ENCODE measurements around the gene DNAH14.

DNAH14 gene

GRCh38 chr1:225260319-225260718 lies 330.8 kb downstream of the DNAH14 start:
- H3K27me3 ChIP-seq (ENCODE audit: insufficient read depth, low read depth): no peaks in the 10 kb centered on the region
- no peaks in the 10 kb centered on the region for H3K36me3 ChIP-seq (ENCODE audit: insufficient read depth)
- no peak overlapping the region for H3K9ac ChIP-seq
- no peak overlapping the region for H3K27ac ChIP-seq
- no peak overlapping the region for H2AFZ ChIP-seq (ENCODE audit: low read depth)
- no peaks in the 10 kb centered on the region for H3K79me2 ChIP-seq (ENCODE audit: insufficient read depth, low read depth)
- no peak for TF ChIP-seq CTCF (conservative IDR thresholded peaks at IDR 0.05; ENCODE audit: low read depth, low read length)
- H4K20me1 ChIP-seq (ENCODE audit: insufficient read depth): no peaks in the 10 kb centered on the region
- peaks cover 5% of the 10 kb centered on the region for H3K4me1 ChIP-seq (ENCODE audit: low read depth, poor library complexity, severe bottlenecking)
- no peak overlapping the region for H3K4me3 ChIP-seq (IDR thresholded peaks at IDR 0.05; ENCODE audit: insufficient read depth, low read depth, low read length)
- no peak overlapping the region for H3K4me2 ChIP-seq

GRCh38 chr1:225277445-225277844 lies 348.0 kb downstream of the DNAH14 start:
- no peaks in the 10 kb centered on the region for H3K27me3 ChIP-seq (ENCODE audit: insufficient read depth, low read depth)
- H4K20me1 ChIP-seq (ENCODE audit: insufficient read depth): no peaks in the 10 kb centered on the region
- TF ChIP-seq CTCF (conservative IDR thresholded peaks at IDR 0.05; ENCODE audit: low read depth, low read length): no peak
- no peaks in the 10 kb centered on the region for H3K36me3 ChIP-seq (ENCODE audit: insufficient read depth)
- H3K4me3 ChIP-seq (IDR thresholded peaks at IDR 0.05; ENCODE audit: insufficient read depth, low read depth, low read length): no peak overlapping the region
- no peaks in the 10 kb centered on the region for H3K4me1 ChIP-seq (ENCODE audit: low read depth, poor library complexity, severe bottlenecking)
- H2AFZ ChIP-seq (ENCODE audit: low read depth): no peak overlapping the region
- H3K27ac ChIP-seq: no peak overlapping the region
- H3K9ac ChIP-seq: no peak overlapping the region
- no peaks in the 10 kb centered on the region for H3K79me2 ChIP-seq (ENCODE audit: insufficient read depth, low read depth)
- no peak overlapping the region for H3K4me2 ChIP-seq

- Histone ChIP-seq H3K79me2 (ENCODE audit: insufficient read depth, low read depth) (no peaks in the 10 kb centered on the region), H3K36me3 (ENCODE audit: insufficient read depth) (no peaks in the 10 kb centered on the region), H4K20me1 (ENCODE audit: insufficient read depth) (no peaks in the 10 kb centered on the region), H3K27ac (no peak overlapping the region), H3K4me2 (no peak overlapping the region), H3K4me1 (ENCODE audit: low read depth, poor library complexity, severe bottlenecking) (no peaks in the 10 kb centered on the region), H2AFZ (ENCODE audit: low read depth) (no peak overlapping the region), H3K27me3 (ENCODE audit: insufficient read depth, low read depth) (no peaks in the 10 kb centered on the region), H3K9ac (no peak overlapping the region), H3K4me3 (IDR thresholded peaks at IDR 0.05; ENCODE audit: insufficient read depth, low read depth, low read length) (no peak overlapping the region)
- no peak for TF ChIP-seq CTCF (conservative IDR thresholded peaks at IDR 0.05; ENCODE audit: low read depth, low read length)
Measured at GRCh38 chr1:225280563-225280962, 351.1 kb downstream of the DNAH14 start.

GRCh38 chr1:225290244-225290643 lies 360.8 kb downstream of the DNAH14 start:
- Histone ChIP-seq H3K36me3 (ENCODE audit: insufficient read depth) (no peaks in the 10 kb centered on the region), H3K4me3 (IDR thresholded peaks at IDR 0.05; ENCODE audit: insufficient read depth, low read depth, low read length) (no peak overlapping the region), H3K27me3 (ENCODE audit: insufficient read depth, low read depth) (no peaks in the 10 kb centered on the region), H3K4me2 (no peak overlapping the region), H3K79me2 (ENCODE audit: insufficient read depth, low read depth) (no peaks in the 10 kb centered on the region), H3K9ac (no peak overlapping the region), H3K27ac (no peak overlapping the region), H3K4me1 (ENCODE audit: low read depth, poor library complexity, severe bottlenecking) (no peaks in the 10 kb centered on the region), H4K20me1 (ENCODE audit: insufficient read depth) (no peaks in the 10 kb centered on the region), H2AFZ (ENCODE audit: low read depth) (no peak overlapping the region)
- no peak for TF ChIP-seq CTCF (conservative IDR thresholded peaks at IDR 0.05; ENCODE audit: low read depth, low read length)
